ENCODE data around the gene ZNF134.

DNA sequence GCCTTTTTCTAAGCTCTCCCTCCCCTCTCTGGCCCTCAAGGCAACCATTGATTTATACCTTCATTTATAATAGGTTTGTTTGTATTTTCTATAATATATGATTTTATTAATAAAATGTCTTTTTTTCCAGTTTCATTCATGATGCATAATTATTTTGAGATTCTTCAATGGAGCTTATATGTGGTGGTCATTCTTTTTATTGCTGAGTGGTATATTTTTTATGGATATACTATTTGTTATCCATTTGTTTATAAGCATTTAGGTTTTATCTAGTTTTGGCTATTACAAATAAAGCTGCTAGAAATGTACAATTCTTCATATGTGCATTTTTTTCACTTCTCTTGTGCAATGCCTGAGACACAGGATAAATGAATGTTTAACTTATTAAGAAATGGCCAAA is 29.7 kb downstream of the ZNF134 start:
- TF ChIP-seq, protein P1, sequence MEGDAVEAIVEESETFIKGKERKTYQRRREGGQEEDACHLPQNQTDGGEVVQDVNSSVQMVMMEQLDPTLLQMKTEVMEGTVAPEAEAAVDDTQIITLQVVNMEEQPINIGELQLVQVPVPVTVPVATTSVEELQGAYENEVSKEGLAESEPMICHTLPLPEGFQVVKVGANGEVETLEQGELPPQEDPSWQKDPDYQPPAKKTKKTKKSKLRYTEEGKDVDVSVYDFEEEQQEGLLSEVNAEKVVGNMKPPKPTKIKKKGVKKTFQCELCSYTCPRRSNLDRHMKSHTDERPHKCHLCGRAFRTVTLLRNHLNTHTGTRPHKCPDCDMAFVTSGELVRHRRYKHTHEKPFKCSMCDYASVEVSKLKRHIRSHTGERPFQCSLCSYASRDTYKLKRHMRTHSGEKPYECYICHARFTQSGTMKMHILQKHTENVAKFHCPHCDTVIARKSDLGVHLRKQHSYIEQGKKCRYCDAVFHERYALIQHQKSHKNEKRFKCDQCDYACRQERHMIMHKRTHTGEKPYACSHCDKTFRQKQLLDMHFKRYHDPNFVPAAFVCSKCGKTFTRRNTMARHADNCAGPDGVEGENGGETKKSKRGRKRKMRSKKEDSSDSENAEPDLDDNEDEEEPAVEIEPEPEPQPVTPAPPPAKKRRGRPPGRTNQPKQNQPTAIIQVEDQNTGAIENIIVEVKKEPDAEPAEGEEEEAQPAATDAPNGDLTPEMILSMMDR (IDR thresholded peaks at IDR 0.05) = no peak
- TF ChIP-seq POLR2A (IDR thresholded peaks at IDR 0.05) = no peak

All from thyroid gland (tissue), 4 donors.